AG09309 (cell line): ENCODE results near the gene TTR.

Experiments used
- DNase-seq: peaks from one replicate; pipeline ENCODE4 v3.0.0-alpha.2; 2010; ENCODE audit warnings: low read depth
- H3K4me3 ChIP-seq: 2 replicates; pipeline ENCODE4 v1.5.1; 2011; ENCODE audit warnings: mild to moderate bottlenecking, low read depth, low read length, moderate library complexity; ENCODE audit not compliant: control insufficient read depth
- CTCF ChIP-seq: IDR thresholded peaks from 2 replicates; pipeline ENCODE4 v1.5.1; 2011; ENCODE audit warnings: mild to moderate bottlenecking, low read depth, low read length, inconsistent platforms; ENCODE audit not compliant: insufficient read depth, control insufficient read depth; ENCODE audit errors: missing control alignments

The TTR gene

GRCh38 chr18:31596081-31596872, 4.6 kb downstream of the TTR start:
- H3K4me3 ChIP-seq, result no peak overlapping the region
- no peak for TF ChIP-seq CTCF
- no peak for DNase-seq

- TF ChIP-seq CTCF, result no peak
- H3K4me3 ChIP-seq, result no peak overlapping the region
- DNase-seq, result no peak
Observed at GRCh38 chr18:31598021-31598805, 6.5 kb downstream of the TTR start.

- no peak for TF ChIP-seq CTCF
- DNase-seq, result no peak
- H3K4me3 ChIP-seq, result no peak overlapping the region
Observed at GRCh38 chr18:31603315-31603714, 11.6 kb downstream of the TTR start.

- DNase-seq, result no peak
- H3K4me3 ChIP-seq, result no peak overlapping the region
- TF ChIP-seq CTCF, result no peak
Observed at GRCh38 chr18:31606265-31606664, 14.6 kb downstream of the TTR start.

- H3K4me3 ChIP-seq, result no peak overlapping the region
- DNase-seq, result no peak
- TF ChIP-seq CTCF, result no peak
Observed at GRCh38 chr18:31607384-31607783, 15.7 kb downstream of the TTR start.

GRCh38 chr18:31609886-31610285, 18.2 kb downstream of the TTR start:
- TF ChIP-seq CTCF, result no peak
- no peak overlapping the region for H3K4me3 ChIP-seq
- no peak for DNase-seq
